ENCODE data around the gene DNAJA1.
A peak's percentile ranks its signal among the peaks of the same experiment; 100 is the strongest.

Gene DNAJA1

DNA sequence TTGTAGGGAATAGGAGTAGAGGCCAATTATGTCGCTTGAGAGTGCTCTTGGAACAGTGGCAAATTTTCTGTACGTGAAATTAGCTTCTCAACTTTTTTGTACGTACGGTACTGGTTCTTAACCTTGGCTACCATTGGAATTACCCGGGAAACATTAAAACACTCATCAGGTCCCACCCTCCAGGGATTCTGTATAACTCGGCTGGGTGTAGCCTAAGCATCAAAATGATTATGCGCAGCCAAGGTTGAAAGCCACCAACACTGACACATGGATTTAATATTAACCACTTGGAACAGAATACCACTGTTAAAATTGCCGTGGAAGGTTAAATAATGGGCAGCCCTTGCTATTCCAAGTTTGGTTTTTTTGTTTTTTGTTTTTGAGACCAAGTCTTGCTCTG lies 17.4 kb downstream of the DNAJA1 start:
- no peaks in the 10 kb centered on the region for H3K79me2 ChIP-seq (ENCODE audit: control insufficient read depth, insufficient read depth, low read length)
- no peak overlapping the region for H3K9ac ChIP-seq (ENCODE audit: low read length)
- no peak overlapping the region for H3K23ac ChIP-seq (ENCODE audit: low read length)
- H3K27me3 ChIP-seq (ENCODE audit: insufficient read depth, low read length, poor library complexity): no peaks in the 10 kb centered on the region
- H4K8ac ChIP-seq (ENCODE audit: low read depth, low read length): peak overlapping the region; percentile 44
- no peak overlapping the region for H3K4ac ChIP-seq (ENCODE audit: low read depth, low read length)
- peaks cover 5% of the 10 kb centered on the region for H3K36me3 ChIP-seq (ENCODE audit: control insufficient read depth, insufficient read depth, low read length)
- no peak overlapping the region for H2BK120ac ChIP-seq (ENCODE audit: low read depth, low read length)
- H4K5ac ChIP-seq (ENCODE audit: low read length): no peak overlapping the region
- H2BK5ac ChIP-seq (ENCODE audit: low read length): no peak overlapping the region
- H3K79me1 ChIP-seq (ENCODE audit: low read length): no peaks in the 10 kb centered on the region
- H3K4me1 ChIP-seq (ENCODE audit: control insufficient read depth, low read depth, low read length): peaks cover 2% of the 10 kb centered on the region
- H3K18ac ChIP-seq (ENCODE audit: low read length): no peak overlapping the region
- no peak overlapping the region for H2BK15ac ChIP-seq (replicated peaks; ENCODE audit: low read depth)
- WGBS (ENCODE audit: extremely low coverage, insufficient coverage, low lambda C conversion rate): no CpG with 5 or more reads among the region's 8 CpGs
- no peak overlapping the region for H2AK5ac ChIP-seq (ENCODE audit: low read length)
- H3K56ac ChIP-seq (ENCODE audit: low read length): no peak overlapping the region
- H3K27ac ChIP-seq (ENCODE audit: low read depth, low read length): no peak overlapping the region
- H3K4me2 ChIP-seq (ENCODE audit: low read length): no peak overlapping the region
- DNase-seq: no peak
- no peak overlapping the region for H3K4me3 ChIP-seq (ENCODE audit: low read length)

DNA sequence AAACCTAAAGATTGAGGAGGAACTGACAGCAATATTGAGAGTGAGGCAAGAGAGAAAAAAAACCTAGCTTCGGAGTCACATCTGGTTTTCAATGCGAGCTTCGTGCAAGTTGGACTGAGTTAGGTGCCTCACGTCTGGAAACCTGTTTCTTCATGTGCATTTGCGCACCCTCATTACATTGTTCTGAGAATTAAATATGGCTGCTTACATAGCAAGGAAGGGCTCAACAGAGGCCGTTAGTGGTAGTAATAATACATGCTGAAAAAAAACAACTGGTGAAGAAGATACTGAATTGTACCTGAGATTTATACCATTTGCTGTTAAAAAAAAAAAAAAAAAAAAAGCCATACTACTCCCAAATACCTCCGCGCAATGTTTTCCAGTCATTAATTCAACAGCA lies 18.6 kb downstream of the DNAJA1 start:
- Histone ChIP-seq H3K56ac (ENCODE audit: low read length) (peak overlapping the region; percentile 83), H2AK5ac (ENCODE audit: low read length) (no peak overlapping the region), H3K27ac (ENCODE audit: low read depth, low read length) (no peak overlapping the region), H3K4me3 (ENCODE audit: low read length) (no peak overlapping the region), H3K79me2 (ENCODE audit: control insufficient read depth, insufficient read depth, low read length) (no peaks in the 10 kb centered on the region), H2BK15ac (replicated peaks; ENCODE audit: low read depth) (no peak overlapping the region), H2BK120ac (ENCODE audit: low read depth, low read length) (no peak overlapping the region), H3K4me2 (ENCODE audit: low read length) (peak overlapping the region; percentile 85), H3K9ac (ENCODE audit: low read length) (peak overlapping the region; percentile 67), H2BK5ac (ENCODE audit: low read length) (no peak overlapping the region), H3K23ac (ENCODE audit: low read length) (no peak overlapping the region), H4K8ac (ENCODE audit: low read depth, low read length) (no peak overlapping the region), H3K4ac (ENCODE audit: low read depth, low read length) (no peak overlapping the region), H4K5ac (ENCODE audit: low read length) (no peak overlapping the region), H3K79me1 (ENCODE audit: low read length) (no peaks in the 10 kb centered on the region), H3K36me3 (ENCODE audit: control insufficient read depth, insufficient read depth, low read length) (peaks cover 6% of the 10 kb centered on the region), H3K18ac (ENCODE audit: low read length) (no peak overlapping the region), H3K27me3 (ENCODE audit: insufficient read depth, low read length, poor library complexity) (no peaks in the 10 kb centered on the region), H3K4me1 (ENCODE audit: control insufficient read depth, low read depth, low read length) (peaks cover 2% of the 10 kb centered on the region)
- no peak for DNase-seq
- no CpG with 5 or more reads among the region's 8 CpGs for WGBS (ENCODE audit: extremely low coverage, insufficient coverage, low lambda C conversion rate)

DNA sequence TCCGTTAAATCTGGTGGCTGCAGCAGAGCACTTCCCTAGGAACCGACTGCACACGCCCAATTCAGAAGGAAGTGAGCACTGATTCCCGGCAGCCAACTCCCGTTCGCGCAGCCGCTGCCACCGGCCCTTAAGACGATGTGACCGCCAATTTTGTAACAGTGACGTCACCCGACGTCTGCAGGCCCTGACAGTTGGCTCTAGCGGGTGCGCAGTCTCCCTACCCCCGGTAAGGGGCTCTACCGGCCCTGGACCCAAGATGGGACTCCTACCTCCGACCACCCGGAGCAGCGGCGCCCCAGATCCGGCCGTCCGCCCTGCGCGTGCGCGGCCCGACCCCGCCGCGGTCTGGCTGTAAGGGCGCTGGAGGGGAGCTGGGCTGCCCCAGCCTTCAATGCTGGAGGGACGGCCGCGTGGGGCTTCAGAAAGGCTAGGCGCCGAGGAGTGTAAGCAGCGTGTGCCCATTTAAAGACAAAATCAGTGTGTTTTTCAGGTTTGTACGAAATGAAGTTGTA lies 19.1 kb downstream of the DNAJA1 start:
- Histone ChIP-seq H3K36me3 (ENCODE audit: control insufficient read depth, insufficient read depth, low read length) (peaks cover 6% of the 10 kb centered on the region), H3K18ac (ENCODE audit: low read length) (no peak overlapping the region), H3K4me3 (ENCODE audit: low read length) (peak overlapping the region; percentile 64), H2AK5ac (ENCODE audit: low read length) (no peak overlapping the region), H3K27ac (ENCODE audit: low read depth, low read length) (no peak overlapping the region), H3K4ac (ENCODE audit: low read depth, low read length) (no peak overlapping the region), H3K79me1 (ENCODE audit: low read length) (no peaks in the 10 kb centered on the region), H3K4me2 (ENCODE audit: low read length) (peak overlapping the region; percentile 85), H3K9ac (ENCODE audit: low read length) (peak overlapping the region; percentile 67), H4K8ac (ENCODE audit: low read depth, low read length) (no peak overlapping the region), H2BK120ac (ENCODE audit: low read depth, low read length) (no peak overlapping the region), H4K5ac (ENCODE audit: low read length) (no peak overlapping the region), H2BK5ac (ENCODE audit: low read length) (no peak overlapping the region), H3K56ac (ENCODE audit: low read length) (peak overlapping the region; percentile 83), H3K4me1 (ENCODE audit: control insufficient read depth, low read depth, low read length) (peaks cover 2% of the 10 kb centered on the region), H3K79me2 (ENCODE audit: control insufficient read depth, insufficient read depth, low read length) (no peaks in the 10 kb centered on the region), H3K27me3 (ENCODE audit: insufficient read depth, low read length, poor library complexity) (no peaks in the 10 kb centered on the region), H2BK15ac (replicated peaks; ENCODE audit: low read depth) (no peak overlapping the region), H3K23ac (ENCODE audit: low read length) (no peak overlapping the region)
- no CpG with 5 or more reads among the region's 41 CpGs for WGBS (ENCODE audit: extremely low coverage, insufficient coverage, low lambda C conversion rate)
- peak; percentile 93 for DNase-seq

DNA sequence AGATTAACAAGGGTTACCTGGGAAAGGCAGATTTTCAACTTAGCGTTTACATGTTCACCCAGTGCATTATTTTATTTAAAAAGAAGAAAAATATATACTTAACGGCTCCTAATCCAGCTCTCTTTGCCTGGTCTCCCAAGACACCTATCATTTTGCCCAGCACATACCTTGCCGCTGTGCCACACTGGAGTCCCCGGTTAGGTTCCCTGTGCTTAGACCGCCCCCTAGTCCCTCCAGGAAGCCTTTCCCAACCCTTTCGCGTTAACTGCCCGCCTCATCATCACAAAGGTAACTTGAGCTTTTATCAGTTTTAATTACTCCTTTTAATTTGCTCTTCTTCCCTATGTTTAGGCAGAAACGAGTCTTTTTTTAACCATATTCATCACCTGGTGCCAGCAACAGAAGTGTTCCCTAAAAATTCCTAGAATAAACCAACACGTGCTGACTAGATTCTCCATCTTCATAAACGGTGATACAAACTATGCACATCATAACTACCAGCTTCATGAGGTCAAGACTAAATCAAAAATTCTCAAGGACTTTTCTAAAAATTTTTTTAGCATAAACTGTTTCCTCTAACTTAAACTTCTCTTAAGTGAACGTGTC lies 19.7 kb downstream of the DNAJA1 start:
- H3K4me1 ChIP-seq (ENCODE audit: control insufficient read depth, low read depth, low read length): peaks cover 2% of the 10 kb centered on the region
- H2BK15ac ChIP-seq (replicated peaks; ENCODE audit: low read depth): no peak overlapping the region
- no peaks in the 10 kb centered on the region for H3K27me3 ChIP-seq (ENCODE audit: insufficient read depth, low read length, poor library complexity)
- H3K79me1 ChIP-seq (ENCODE audit: low read length): no peaks in the 10 kb centered on the region
- H4K8ac ChIP-seq (ENCODE audit: low read depth, low read length): no peak overlapping the region
- DNase-seq: peak; percentile 74
- WGBS (ENCODE audit: extremely low coverage, insufficient coverage, low lambda C conversion rate): no CpG with 5 or more reads among the region's 12 CpGs
- H2AK5ac ChIP-seq (ENCODE audit: low read length): no peak overlapping the region
- H3K4me2 ChIP-seq (ENCODE audit: low read length): peak overlapping the region; percentile 85
- H3K4ac ChIP-seq (ENCODE audit: low read depth, low read length): no peak overlapping the region
- H3K4me3 ChIP-seq (ENCODE audit: low read length): peak overlapping the region; percentile 64
- peak overlapping the region; percentile 83 for H3K56ac ChIP-seq (ENCODE audit: low read length)
- H4K5ac ChIP-seq (ENCODE audit: low read length): no peak overlapping the region
- H2BK5ac ChIP-seq (ENCODE audit: low read length): no peak overlapping the region
- H3K9ac ChIP-seq (ENCODE audit: low read length): peak overlapping the region; percentile 67
- H3K79me2 ChIP-seq (ENCODE audit: control insufficient read depth, insufficient read depth, low read length): no peaks in the 10 kb centered on the region
- H2BK120ac ChIP-seq (ENCODE audit: low read depth, low read length): no peak overlapping the region
- H3K27ac ChIP-seq (ENCODE audit: low read depth, low read length): no peak overlapping the region
- no peak overlapping the region for H3K23ac ChIP-seq (ENCODE audit: low read length)
- no peak overlapping the region for H3K18ac ChIP-seq (ENCODE audit: low read length)
- H3K36me3 ChIP-seq (ENCODE audit: control insufficient read depth, insufficient read depth, low read length): peaks cover 8% of the 10 kb centered on the region

- no peaks in the 10 kb centered on the region for H3K27me3 ChIP-seq (ENCODE audit: insufficient read depth, low read length, poor library complexity)
- no peak overlapping the region for H3K4me2 ChIP-seq (ENCODE audit: low read length)
- H3K23ac ChIP-seq (ENCODE audit: low read length): no peak overlapping the region
- no peak overlapping the region for H2BK120ac ChIP-seq (ENCODE audit: low read depth, low read length)
- H4K5ac ChIP-seq (ENCODE audit: low read length): no peak overlapping the region
- no peak overlapping the region for H3K27ac ChIP-seq (ENCODE audit: low read depth, low read length)
- H3K9ac ChIP-seq (ENCODE audit: low read length): no peak overlapping the region
- H3K56ac ChIP-seq (ENCODE audit: low read length): no peak overlapping the region
- H3K79me1 ChIP-seq (ENCODE audit: low read length): no peaks in the 10 kb centered on the region
- no peak overlapping the region for H2BK5ac ChIP-seq (ENCODE audit: low read length)
- no peak overlapping the region for H3K18ac ChIP-seq (ENCODE audit: low read length)
- H4K8ac ChIP-seq (ENCODE audit: low read depth, low read length): no peak overlapping the region
- no peak overlapping the region for H3K4ac ChIP-seq (ENCODE audit: low read depth, low read length)
- H2AK5ac ChIP-seq (ENCODE audit: low read length): no peak overlapping the region
- peaks cover 8% of the 10 kb centered on the region for H3K36me3 ChIP-seq (ENCODE audit: control insufficient read depth, insufficient read depth, low read length)
- H3K79me2 ChIP-seq (ENCODE audit: control insufficient read depth, insufficient read depth, low read length): no peaks in the 10 kb centered on the region
- no CpG with 5 or more reads among the region's 1 CpG for WGBS (ENCODE audit: extremely low coverage, insufficient coverage, low lambda C conversion rate)
- H3K4me1 ChIP-seq (ENCODE audit: control insufficient read depth, low read depth, low read length): peaks cover 2% of the 10 kb centered on the region
- H3K4me3 ChIP-seq (ENCODE audit: low read length): no peak overlapping the region
- no peak for DNase-seq
- no peak overlapping the region for H2BK15ac ChIP-seq (replicated peaks; ENCODE audit: low read depth)
These were observed 21.0 kb downstream of the DNAJA1 start for GRCh38 chr9:33046061-33046460.

- Histone ChIP-seq H3K36me3 (ENCODE audit: control insufficient read depth, insufficient read depth, low read length) (peaks cover 11% of the 10 kb centered on the region), H4K8ac (ENCODE audit: low read depth, low read length) (no peak overlapping the region), H3K4me2 (ENCODE audit: low read length) (no peak overlapping the region), H3K4me3 (ENCODE audit: low read length) (no peak overlapping the region), H2AK5ac (ENCODE audit: low read length) (no peak overlapping the region), H3K79me1 (ENCODE audit: low read length) (no peaks in the 10 kb centered on the region), H2BK5ac (ENCODE audit: low read length) (no peak overlapping the region), H2BK120ac (ENCODE audit: low read depth, low read length) (no peak overlapping the region), H2BK15ac (replicated peaks; ENCODE audit: low read depth) (no peak overlapping the region), H3K27ac (ENCODE audit: low read depth, low read length) (no peak overlapping the region), H3K23ac (ENCODE audit: low read length) (no peak overlapping the region), H3K18ac (ENCODE audit: low read length) (no peak overlapping the region), H3K9ac (ENCODE audit: low read length) (no peak overlapping the region), H3K4me1 (ENCODE audit: control insufficient read depth, low read depth, low read length) (peaks cover 2% of the 10 kb centered on the region), H3K27me3 (ENCODE audit: insufficient read depth, low read length, poor library complexity) (no peaks in the 10 kb centered on the region), H4K5ac (ENCODE audit: low read length) (no peak overlapping the region), H3K4ac (ENCODE audit: low read depth, low read length) (no peak overlapping the region), H3K56ac (ENCODE audit: low read length) (no peak overlapping the region), H3K79me2 (ENCODE audit: control insufficient read depth, insufficient read depth, low read length) (no peaks in the 10 kb centered on the region)
- no CpG with 5 or more reads among the region's 2 CpGs for WGBS (ENCODE audit: extremely low coverage, insufficient coverage, low lambda C conversion rate)
- no peak for DNase-seq
These were observed 23.0 kb downstream of the DNAJA1 start for GRCh38 chr9:33048054-33048465.
